NCI-H1694 treated with DMSO at 0.1 percent for 48 hours (cell line): ENCODE measurements around the gene RPS6KB2.

Source experiments
- DNase-seq: peaks from one replicate; lab custom pipeline; 2025; lab: John Stamatoyannopoulos, UW

The RPS6KB2 gene

GRCh38 chr11:67428052-67429001 lies at the start of gene RPS6KB2:
RPS6KB2 (plus strand) TSS chr11:67428494; CDS start chr11:67428546, 52 bp downstream.
- peak; percentile 89 for DNase-seq

- no peak for DNase-seq
These were observed 49.8 kb upstream of the RPS6KB2 start for GRCh38 chr11:67378544-67378943.

GRCh38 chr11:67379061-67380058 lies 48.9 kb upstream of the RPS6KB2 start:
- DNase-seq: no peak

GRCh38 chr11:67381244-67381972 lies 46.9 kb upstream of the RPS6KB2 start:
- DNase-seq: no peak

- DNase-seq: peak; percentile 54
These were observed 45.8 kb upstream of the RPS6KB2 start for GRCh38 chr11:67382276-67383136.

GRCh38 chr11:67384851-67385366 lies 43.4 kb upstream of the RPS6KB2 start:
- DNase-seq: no peak

- DNase-seq: no peak
These were observed 41.2 kb upstream of the RPS6KB2 start for GRCh38 chr11:67387069-67387468.

- no peak for DNase-seq
These were observed 40.8 kb upstream of the RPS6KB2 start for GRCh38 chr11:67387518-67387917.

- DNase-seq: no peak
These were observed 38.8 kb upstream of the RPS6KB2 start for GRCh38 chr11:67389477-67389876.

- no peak for DNase-seq
These were observed 37.4 kb upstream of the RPS6KB2 start for GRCh38 chr11:67390947-67391303.

- peak; percentile 65 for DNase-seq
These were observed 36.8 kb upstream of the RPS6KB2 start, which contains the start of gene RAD9A for GRCh38 chr11:67391304-67392182. RAD9A (plus strand) TSS chr11:67391986; CDS start chr11:67392045, 59 bp downstream.

- DNase-seq: no peak
These were observed 36.0 kb upstream of the RPS6KB2 start for GRCh38 chr11:67392183-67392715.

GRCh38 chr11:67393437-67393836 lies 34.9 kb upstream of the RPS6KB2 start:
- no peak for DNase-seq

- no peak for DNase-seq
These were observed 34.3 kb upstream of the RPS6KB2 start for GRCh38 chr11:67393990-67394389.

- DNase-seq: no peak
These were observed 32.6 kb upstream of the RPS6KB2 start for GRCh38 chr11:67395555-67396258.

- no peak for DNase-seq
These were observed 32.1 kb upstream of the RPS6KB2 start for GRCh38 chr11:67396259-67396581.

GRCh38 chr11:67396587-67397389 lies 31.5 kb upstream of the RPS6KB2 start:
- no peak for DNase-seq

GRCh38 chr11:67397536-67397935 lies 30.8 kb upstream of the RPS6KB2 start:
- DNase-seq: no peak
